ENCODE measurements around the gene RAMAC.

The RAMAC gene

DNA sequence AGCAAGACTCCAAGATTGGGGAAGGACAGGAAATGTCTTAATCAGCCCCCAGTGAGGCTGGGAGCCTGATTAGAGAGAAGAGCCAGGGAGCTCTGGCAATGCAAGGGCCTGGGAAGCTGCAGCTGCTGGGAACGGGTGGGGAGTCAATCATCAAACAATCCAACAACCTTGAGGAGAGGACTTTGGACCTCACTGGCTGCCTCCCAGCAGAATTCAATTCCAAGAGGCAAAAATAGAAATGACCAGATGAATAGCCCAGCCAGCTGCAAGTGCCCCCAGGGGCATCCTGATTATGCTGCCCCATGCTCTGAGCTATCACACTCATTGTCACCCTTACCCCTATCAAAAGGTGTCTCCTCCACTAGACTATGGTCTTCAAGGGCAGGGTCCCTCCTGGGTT, 27.4 kb upstream of the RAMAC start:
- no peak overlapping the region for H3K9ac ChIP-seq
- no peaks in the 10 kb centered on the region for H3K36me3 ChIP-seq (ENCODE audit: control insufficient read depth, insufficient read depth, low read length)
- H3K27me3 ChIP-seq (ENCODE audit: control insufficient read depth, insufficient read depth, low read length): no peaks in the 10 kb centered on the region
- no peak overlapping the region for H3K4me3 ChIP-seq (ENCODE audit: low read depth, low read length)
- no peak overlapping the region for H3K27ac ChIP-seq
- H3K4me2 ChIP-seq (ENCODE audit: low read length): no peak overlapping the region
- TF ChIP-seq, protein P1, sequence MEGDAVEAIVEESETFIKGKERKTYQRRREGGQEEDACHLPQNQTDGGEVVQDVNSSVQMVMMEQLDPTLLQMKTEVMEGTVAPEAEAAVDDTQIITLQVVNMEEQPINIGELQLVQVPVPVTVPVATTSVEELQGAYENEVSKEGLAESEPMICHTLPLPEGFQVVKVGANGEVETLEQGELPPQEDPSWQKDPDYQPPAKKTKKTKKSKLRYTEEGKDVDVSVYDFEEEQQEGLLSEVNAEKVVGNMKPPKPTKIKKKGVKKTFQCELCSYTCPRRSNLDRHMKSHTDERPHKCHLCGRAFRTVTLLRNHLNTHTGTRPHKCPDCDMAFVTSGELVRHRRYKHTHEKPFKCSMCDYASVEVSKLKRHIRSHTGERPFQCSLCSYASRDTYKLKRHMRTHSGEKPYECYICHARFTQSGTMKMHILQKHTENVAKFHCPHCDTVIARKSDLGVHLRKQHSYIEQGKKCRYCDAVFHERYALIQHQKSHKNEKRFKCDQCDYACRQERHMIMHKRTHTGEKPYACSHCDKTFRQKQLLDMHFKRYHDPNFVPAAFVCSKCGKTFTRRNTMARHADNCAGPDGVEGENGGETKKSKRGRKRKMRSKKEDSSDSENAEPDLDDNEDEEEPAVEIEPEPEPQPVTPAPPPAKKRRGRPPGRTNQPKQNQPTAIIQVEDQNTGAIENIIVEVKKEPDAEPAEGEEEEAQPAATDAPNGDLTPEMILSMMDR (IDR thresholded peaks at IDR 0.05): no peak
- H3K79me2 ChIP-seq: no peaks in the 10 kb centered on the region
- H3K4me1 ChIP-seq: no peaks in the 10 kb centered on the region
- H2AFZ ChIP-seq: no peak overlapping the region
- no peaks in the 10 kb centered on the region for H3K9me3 ChIP-seq (ENCODE audit: control insufficient read depth, low read length)

- H2AFZ ChIP-seq: no peak overlapping the region
- H3K79me2 ChIP-seq: no peaks in the 10 kb centered on the region
- no peak overlapping the region for H3K27ac ChIP-seq
- H3K9ac ChIP-seq: no peak overlapping the region
- no peak overlapping the region for H3K4me2 ChIP-seq (ENCODE audit: low read length)
- no peaks in the 10 kb centered on the region for H3K36me3 ChIP-seq (ENCODE audit: control insufficient read depth, insufficient read depth, low read length)
- no peaks in the 10 kb centered on the region for H3K27me3 ChIP-seq (ENCODE audit: control insufficient read depth, insufficient read depth, low read length)
- TF ChIP-seq, protein P1 (IDR thresholded peaks at IDR 0.05): no peak
- no peaks in the 10 kb centered on the region for H3K9me3 ChIP-seq (ENCODE audit: control insufficient read depth, low read length)
- H3K4me1 ChIP-seq: no peaks in the 10 kb centered on the region
- no peak overlapping the region for H3K4me3 ChIP-seq (ENCODE audit: low read depth, low read length)
Observed at GRCh38 chr15:82959423-82959822, 26.6 kb upstream of the RAMAC start.

DNA sequence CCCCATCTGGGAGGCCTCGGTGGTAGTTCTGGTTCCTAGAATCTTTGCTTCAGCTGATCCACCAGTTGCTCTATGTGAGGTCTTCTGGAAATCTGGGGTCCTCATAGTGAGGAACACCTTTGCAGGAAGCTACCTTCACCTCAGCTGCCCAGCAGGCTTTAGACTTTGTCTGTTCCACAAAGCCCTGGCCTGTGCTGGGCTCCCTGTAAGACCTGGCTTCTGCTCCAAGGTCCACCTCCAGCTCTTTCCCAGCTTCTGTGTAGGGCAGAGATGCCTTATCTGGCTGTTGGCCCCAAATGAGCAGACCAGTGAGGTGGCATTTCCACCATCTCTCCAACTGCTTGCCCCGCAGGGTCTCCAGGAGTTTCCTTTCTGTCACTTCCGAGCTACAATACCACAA, 25.2 kb upstream of the RAMAC start:
- Histone ChIP-seq H3K36me3 (ENCODE audit: control insufficient read depth, insufficient read depth, low read length) (no peaks in the 10 kb centered on the region), H3K9ac (no peak overlapping the region), H3K4me1 (no peaks in the 10 kb centered on the region), H3K9me3 (ENCODE audit: control insufficient read depth, low read length) (no peaks in the 10 kb centered on the region), H2AFZ (no peak overlapping the region), H3K27ac (no peak overlapping the region), H3K4me2 (ENCODE audit: low read length) (no peak overlapping the region), H3K79me2 (no peaks in the 10 kb centered on the region), H3K27me3 (ENCODE audit: control insufficient read depth, insufficient read depth, low read length) (no peaks in the 10 kb centered on the region), H3K4me3 (ENCODE audit: low read depth, low read length) (no peak overlapping the region)
- TF ChIP-seq, protein P1 (IDR thresholded peaks at IDR 0.05): no peak

- no peak overlapping the region for H3K27ac ChIP-seq
- H3K4me2 ChIP-seq (ENCODE audit: low read length): no peak overlapping the region
- H3K9me3 ChIP-seq (ENCODE audit: control insufficient read depth, low read length): no peaks in the 10 kb centered on the region
- H3K79me2 ChIP-seq: no peaks in the 10 kb centered on the region
- no peak overlapping the region for H2AFZ ChIP-seq
- no peak overlapping the region for H3K9ac ChIP-seq
- H3K36me3 ChIP-seq (ENCODE audit: control insufficient read depth, insufficient read depth, low read length): no peaks in the 10 kb centered on the region
- TF ChIP-seq, protein P1 (IDR thresholded peaks at IDR 0.05): no peak
- H3K4me1 ChIP-seq: no peaks in the 10 kb centered on the region
- H3K27me3 ChIP-seq (ENCODE audit: control insufficient read depth, insufficient read depth, low read length): no peaks in the 10 kb centered on the region
- no peak overlapping the region for H3K4me3 ChIP-seq (ENCODE audit: low read depth, low read length)
Observed at GRCh38 chr15:82963471-82964341, 22.3 kb upstream of the RAMAC start.

DNA sequence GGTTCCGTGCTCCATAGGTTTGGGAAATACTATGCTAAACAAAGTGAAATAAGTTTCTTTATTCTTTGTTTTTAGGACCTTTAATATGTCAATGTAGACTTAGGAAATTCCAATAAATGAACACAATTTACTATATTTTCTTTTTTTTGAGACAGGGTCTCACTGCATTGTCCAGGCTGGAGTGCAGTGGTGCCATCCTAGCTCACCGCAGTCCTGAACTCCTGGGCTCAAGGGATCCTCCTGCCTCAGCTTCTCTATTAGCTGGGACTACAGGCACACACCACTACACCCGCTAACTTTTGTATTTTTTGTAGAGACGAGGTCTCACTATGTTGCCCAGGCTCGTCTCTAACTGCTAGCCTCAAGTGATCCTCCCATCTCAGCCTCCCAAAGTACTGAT, 21.1 kb upstream of the RAMAC start:
- TF ChIP-seq, protein P1 (IDR thresholded peaks at IDR 0.05): no peak
- Histone ChIP-seq H3K9me3 (ENCODE audit: control insufficient read depth, low read length) (no peaks in the 10 kb centered on the region), H3K79me2 (no peaks in the 10 kb centered on the region), H3K4me1 (no peaks in the 10 kb centered on the region), H2AFZ (no peak overlapping the region), H3K36me3 (ENCODE audit: control insufficient read depth, insufficient read depth, low read length) (no peaks in the 10 kb centered on the region), H3K9ac (no peak overlapping the region), H3K27ac (no peak overlapping the region), H3K4me2 (ENCODE audit: low read length) (no peak overlapping the region), H3K27me3 (ENCODE audit: control insufficient read depth, insufficient read depth, low read length) (no peaks in the 10 kb centered on the region), H3K4me3 (ENCODE audit: low read depth, low read length) (no peak overlapping the region)
